Endodermal cell (in vitro differentiated cells): ENCODE measurements around the gene PLB1. TPM values are rescaled to one million over a fixed set of nuclear protein-coding genes. Genes with fewer than 3 reads are reported as not detected.

Experiments
- DNase-seq: peaks from one replicate; pipeline ENCODE4 v3.0.0-alpha.2; 2017
- H3K27ac ChIP-seq: 2 replicates; pipeline ENCODE4 v1.5.1; 2013; ENCODE audit warnings: mild to moderate bottlenecking, low read depth, low read length, moderate library complexity
- H3K27me3 ChIP-seq: 2 replicates; pipeline ENCODE4 v1.6.1; 2013; ENCODE audit warnings: mild to moderate bottlenecking, low read length, moderate library complexity; ENCODE audit not compliant: insufficient read depth, control insufficient read depth, poor library complexity, severe bottlenecking
- H3K36me3 ChIP-seq: 2 replicates; pipeline ENCODE4 v1.7.0; 2013; ENCODE audit warnings: mild to moderate bottlenecking, low read length, moderate library complexity; ENCODE audit not compliant: control insufficient read depth, insufficient read depth
- H3K4me1 ChIP-seq: one replicate; pipeline ENCODE4 v1.7.0; 2013; ENCODE audit warnings: low read length; ENCODE audit not compliant: control insufficient read depth, insufficient read depth
- H3K4me3 ChIP-seq: 2 replicates; pipeline ENCODE4 v1.5.1; 2013; ENCODE audit warnings: mild to moderate bottlenecking, low read length, moderate library complexity
- H3K9ac ChIP-seq: 2 replicates; pipeline ENCODE4 v1.6.1; 2013; ENCODE audit warnings: mild to moderate bottlenecking, low read length, moderate library complexity; ENCODE audit not compliant: poor library complexity, severe bottlenecking; ENCODE audit errors: extremely low read depth
- H3K9me3 ChIP-seq: 2 replicates; pipeline ENCODE4 v1.6.1; 2013; ENCODE audit warnings: mild to moderate bottlenecking, low read length, moderate library complexity; ENCODE audit not compliant: control insufficient read depth
- H3K27ac Mint-ChIP-seq: 2 replicates; pipeline ENCODE4 v1.8.0; 2020; ENCODE audit warnings: mixed read lengths
- H3K27me3 Mint-ChIP-seq: 2 replicates; pipeline ENCODE4 v1.8.0; 2021; ENCODE audit warnings: mild to moderate bottlenecking, mixed read lengths; ENCODE audit not compliant: insufficient read depth
- H3K36me3 Mint-ChIP-seq: 2 replicates; pipeline ENCODE4 v1.8.0; 2020; ENCODE audit warnings: low read depth, mixed read lengths
- H3K4me1 Mint-ChIP-seq: 2 replicates; pipeline ENCODE4 v1.8.0; 2020; ENCODE audit warnings: mixed read lengths
- H3K4me3 Mint-ChIP-seq: 2 replicates; pipeline ENCODE4 v1.8.0; 2020; ENCODE audit warnings: mild to moderate bottlenecking, moderate library complexity, mixed read lengths
- H3K9me3 Mint-ChIP-seq: 2 replicates; pipeline ENCODE4 v1.8.0; 2020; ENCODE audit warnings: mild to moderate bottlenecking, mixed read lengths
- WGBS, 2 experiments: methylation state at CpG; one replicate each; pipeline versions ENCODE4 v1.1.5 to v1.1.7; 2013; ENCODE audit warnings: missing lambda C conversion rate in 2 of 2, mixed read lengths in 1 of 2; ENCODE audit not compliant: insufficient coverage in 1 of 2, insufficient read length in 1 of 2; 5-methylcytosine and 5-hydroxymethylcytosine counted together
- total RNA-seq, 2 donors: library from RNA; stranded (reverse); fragmentation: NEBNext Ultra II Directional in 1 of 2; extraction: Animal tissue kit (Norgen Biotek cat#: 25700) in 1 of 2; gene quantifications; 2 replicates in 1 of 2; 3 replicates in 1 of 2; pipeline ENCODE4 v1.2.1, GENCODE V29; 2021
- TF ChIP-seq, protein P1 (sequence below): fragments of 200-600 bp; sonication (generic); conservative IDR thresholded peaks from 2 replicates; pipeline ENCODE4 v1.5.0; 2021; ENCODE audit warnings: antibody characterized with exemption, mild to moderate bottlenecking

PLB1 gene
- total RNA-seq, 2 donors from 2014 or later: 0.35 to 0.38 TPM

DNA sequence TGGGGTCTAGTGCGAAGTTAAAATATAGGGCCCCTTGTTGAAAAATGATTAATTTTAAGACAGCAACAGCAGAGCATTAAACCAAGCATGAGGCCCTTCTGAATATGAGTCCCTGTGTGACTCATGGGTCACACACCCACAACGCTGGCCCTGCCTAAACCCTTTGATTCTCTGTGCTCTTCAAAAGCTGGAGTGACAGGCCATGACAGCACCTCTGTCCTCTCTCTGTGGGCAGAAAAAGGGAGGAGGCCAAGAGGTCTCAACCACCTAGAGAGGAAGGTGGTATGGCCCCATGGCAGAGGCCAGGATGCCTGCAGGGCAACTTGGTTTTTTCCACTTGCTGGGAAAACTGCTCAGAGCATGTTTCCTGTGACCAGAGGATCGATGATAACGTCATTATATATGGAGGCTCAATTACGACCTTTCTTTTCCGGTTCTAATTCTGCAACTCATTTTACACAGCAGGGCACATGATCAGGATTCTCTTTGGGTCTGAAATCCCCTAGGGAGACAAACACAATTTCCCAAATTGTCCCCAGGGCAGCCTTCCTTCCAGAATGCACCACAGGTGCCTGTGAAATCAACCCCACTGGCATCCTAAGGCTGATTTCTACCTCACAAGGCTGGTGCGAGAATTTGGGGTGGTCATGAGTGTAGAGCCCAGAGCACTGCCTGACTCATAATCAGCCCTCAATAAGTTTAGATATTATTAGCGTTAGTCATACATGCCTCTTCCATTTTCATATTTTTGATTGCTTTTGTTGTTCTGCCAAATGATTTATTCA lies 153.8 kb downstream of the PLB1 start:
- H3K27me3 ChIP-seq: no peaks in the 10 kb centered on the region
- H3K9me3 ChIP-seq: no peaks in the 10 kb centered on the region
- no peak overlapping the region for H3K4me3 ChIP-seq
- no peaks in the 10 kb centered on the region for H3K4me1 ChIP-seq
- Mint-ChIP-seq H3K4me3 (no peak overlapping the region), H3K27ac (no peak overlapping the region), H3K9me3 (no peaks in the 10 kb centered on the region), H3K36me3 (no peaks in the 10 kb centered on the region), H3K4me1 (no peaks in the 10 kb centered on the region), H3K27me3 (no peaks in the 10 kb centered on the region)
- no peaks in the 10 kb centered on the region for H3K36me3 ChIP-seq
- no peak overlapping the region for H3K9ac ChIP-seq
- 90 to 91% methylated on average over 7 to 8 of the region's 8 CpGs for WGBS, 2 experiments
- H3K27ac ChIP-seq: no peak overlapping the region
- no peak for DNase-seq
- TF ChIP-seq, protein P1, sequence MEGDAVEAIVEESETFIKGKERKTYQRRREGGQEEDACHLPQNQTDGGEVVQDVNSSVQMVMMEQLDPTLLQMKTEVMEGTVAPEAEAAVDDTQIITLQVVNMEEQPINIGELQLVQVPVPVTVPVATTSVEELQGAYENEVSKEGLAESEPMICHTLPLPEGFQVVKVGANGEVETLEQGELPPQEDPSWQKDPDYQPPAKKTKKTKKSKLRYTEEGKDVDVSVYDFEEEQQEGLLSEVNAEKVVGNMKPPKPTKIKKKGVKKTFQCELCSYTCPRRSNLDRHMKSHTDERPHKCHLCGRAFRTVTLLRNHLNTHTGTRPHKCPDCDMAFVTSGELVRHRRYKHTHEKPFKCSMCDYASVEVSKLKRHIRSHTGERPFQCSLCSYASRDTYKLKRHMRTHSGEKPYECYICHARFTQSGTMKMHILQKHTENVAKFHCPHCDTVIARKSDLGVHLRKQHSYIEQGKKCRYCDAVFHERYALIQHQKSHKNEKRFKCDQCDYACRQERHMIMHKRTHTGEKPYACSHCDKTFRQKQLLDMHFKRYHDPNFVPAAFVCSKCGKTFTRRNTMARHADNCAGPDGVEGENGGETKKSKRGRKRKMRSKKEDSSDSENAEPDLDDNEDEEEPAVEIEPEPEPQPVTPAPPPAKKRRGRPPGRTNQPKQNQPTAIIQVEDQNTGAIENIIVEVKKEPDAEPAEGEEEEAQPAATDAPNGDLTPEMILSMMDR: no peak

DNA sequence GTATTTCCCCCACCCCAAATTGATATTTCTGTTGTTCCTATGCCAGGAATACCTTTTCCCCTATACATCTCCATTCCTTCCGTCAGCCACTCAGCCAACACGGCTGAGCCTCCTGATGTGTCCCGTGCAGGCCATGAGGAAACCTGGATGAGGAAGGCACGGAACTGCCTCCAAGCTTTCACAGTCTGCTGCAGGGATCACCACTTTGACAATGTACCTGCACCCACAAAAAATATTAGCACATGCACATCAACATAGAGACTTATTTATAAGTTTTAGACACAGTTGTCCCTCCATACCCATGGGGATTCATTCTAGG lies 154.4 kb downstream of the PLB1 start:
- Histone ChIP-seq H3K27me3 (no peaks in the 10 kb centered on the region), H3K9me3 (no peaks in the 10 kb centered on the region), H3K4me1 (no peaks in the 10 kb centered on the region), H3K4me3 (no peak overlapping the region), H3K36me3 (no peaks in the 10 kb centered on the region), H3K27ac (no peak overlapping the region), H3K9ac (no peak overlapping the region)
- H3K4me3 Mint-ChIP-seq: no peak overlapping the region
- H3K9me3 Mint-ChIP-seq: no peaks in the 10 kb centered on the region
- H3K36me3 Mint-ChIP-seq: no peaks in the 10 kb centered on the region
- H3K4me1 Mint-ChIP-seq: no peaks in the 10 kb centered on the region
- H3K27ac Mint-ChIP-seq: no peak overlapping the region
- H3K27me3 Mint-ChIP-seq: no peaks in the 10 kb centered on the region
- DNase-seq: no peak
- TF ChIP-seq, protein P1: no peak
- 80 to 92% methylated on average over 3 to 4 of the region's 4 CpGs for WGBS, 2 experiments

DNA sequence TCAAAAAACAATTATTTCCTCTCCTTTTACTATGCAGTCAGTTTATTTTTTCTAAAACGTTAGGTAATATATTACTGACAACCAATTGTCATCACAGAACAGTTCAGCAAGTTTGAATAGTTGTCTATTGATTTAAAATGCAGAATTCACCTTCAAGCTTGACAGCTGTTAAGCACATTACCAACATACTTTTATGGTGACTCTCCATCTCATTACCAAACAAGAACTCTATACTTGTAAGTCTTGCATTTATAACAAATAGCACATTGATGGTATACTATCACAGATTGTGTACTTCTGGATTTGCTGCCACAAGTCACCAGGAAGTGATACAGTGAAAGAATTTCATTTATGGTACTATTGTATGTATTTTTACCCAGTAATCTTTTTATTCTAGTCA lies 156.4 kb downstream of the PLB1 start:
- Histone ChIP-seq H3K27ac (no peak overlapping the region), H3K9me3 (no peaks in the 10 kb centered on the region), H3K27me3 (no peaks in the 10 kb centered on the region), H3K4me3 (no peak overlapping the region), H3K36me3 (no peaks in the 10 kb centered on the region), H3K4me1 (no peaks in the 10 kb centered on the region), H3K9ac (no peak overlapping the region)
- no peaks in the 10 kb centered on the region for H3K36me3 Mint-ChIP-seq
- H3K27me3 Mint-ChIP-seq: no peaks in the 10 kb centered on the region
- H3K27ac Mint-ChIP-seq: no peak overlapping the region
- no peak for DNase-seq
- no peak overlapping the region for H3K4me3 Mint-ChIP-seq
- no peaks in the 10 kb centered on the region for H3K9me3 Mint-ChIP-seq
- no peaks in the 10 kb centered on the region for H3K4me1 Mint-ChIP-seq
- TF ChIP-seq, protein P1: no peak
- WGBS, 2 experiments: 83 to 100% methylated on average over 1 of the region's 1 CpG
